Tibial nerve (tissue), 4 donors: ENCODE results near the gene MRPL38. TPM values are rescaled to one million over a fixed set of nuclear protein-coding genes. Genes with fewer than 3 reads are reported as not detected.

Source experiments
- DNase-seq, 2 donors: peaks; one replicate each; pipeline ENCODE4 v3.0.0-alpha.2; 2019; ENCODE audit warnings: low spot score in 2 of 2
- H3K27ac ChIP-seq, 4 donors: fragments of 200-600 bp; sonication (generic) in 3 of 4; one replicate each; pipeline ENCODE4 v1.5.1; 2017 to 2019; ENCODE audit warnings: mild to moderate bottlenecking in 1 of 4
- H3K27me3 ChIP-seq, 2 donors: fragments of 200-600 bp; sonication (generic) in 1 of 2; one replicate each; pipeline versions ENCODE4 v1.5.1 to v1.6.0; 2017 to 2019
- H3K36me3 ChIP-seq, 3 donors: fragments of 200-600 bp; sonication (generic); one replicate each; pipeline ENCODE4 v1.5.1; 2018 to 2019
- H3K4me1 ChIP-seq, 4 donors: fragments of 200-600 bp; sonication (generic) in 3 of 4; one replicate each; pipeline ENCODE4 v1.5.1; 2017 to 2019
- H3K4me3 ChIP-seq, 4 donors: fragments of 200-600 bp; sonication (generic) in 3 of 4; one replicate each; pipeline ENCODE4 v1.5.1; 2017 to 2019; ENCODE audit warnings: mild to moderate bottlenecking in 1 of 4, moderate library complexity in 1 of 4
- H3K9me3 ChIP-seq, 4 donors: fragments of 200-600 bp; sonication (generic) in 3 of 4; one replicate each; pipeline ENCODE4 v1.5.1; 2017 to 2019
- CTCF ChIP-seq, 5 experiments: fragments of 200-600 bp in 3 of 5; fragments of 450-650 bp in 2 of 5; sonication (generic) in 3 of 5; IDR thresholded peaks; one replicate each; pipeline ENCODE4 v1.5.1; 2016 to 2019; ENCODE audit warnings: antibody characterized with exemption in 5 of 5, mild to moderate bottlenecking in 3 of 5, moderate library complexity in 2 of 5
- EP300 ChIP-seq, 2 donors: sonication (generic); formaldehyde crosslinking; IDR thresholded peaks; one replicate each; pipeline ENCODE4 v1.6.1; 2017; ENCODE audit warnings: antibody characterized with exemption in 2 of 2, mild to moderate bottlenecking in 1 of 2
- POLR2A ChIP-seq, 2 donors: fragments of 450-650 bp; IDR thresholded peaks; one replicate each; pipeline ENCODE4 v1.6.1; 2017; ENCODE audit warnings: antibody characterized with exemption in 2 of 2, mild to moderate bottlenecking in 2 of 2, moderate library complexity in 2 of 2
- WGBS, 2 donors: methylation state at CpG; one replicate each; pipeline ENCODE4 v1.1.5; 2018; 5-methylcytosine and 5-hydroxymethylcytosine counted together
- total RNA-seq, 4 donors: library from RNA; depleted of rRNA; stranded (reverse); fragments of >200 nt; gene quantifications; one replicate each; pipeline ENCODE4 v1.1.0, GENCODE V29; 2016

MRPL38 gene
- total RNA-seq, 4 donors from 2014 or later: 56.8 to 118 (median 76.2) TPM

GRCh38 chr17:75932852-75933251, 28.2 kb upstream of the MRPL38 start:
- Histone ChIP-seq H3K36me3 (no peaks in the 10 kb centered on the region), H3K27me3 (no peaks in the 10 kb centered on the region), H3K4me1 (no peaks in the 10 kb centered on the region), H3K9me3 (no peaks in the 10 kb centered on the region), H3K4me3 (no peak overlapping the region), H3K27ac (no peak overlapping the region)
- no peak for TF ChIP-seq EP300 (IDR thresholded peaks at IDR 0.05)
- no peak for TF ChIP-seq CTCF (IDR thresholded peaks at IDR 0.05)
- no peak for TF ChIP-seq POLR2A (IDR thresholded peaks at IDR 0.05)
- DNase-seq: no peak
- WGBS, 2 donors: 94% methylated on average over 5 of the region's 5 CpGs

- Histone ChIP-seq H3K4me3 (no peak overlapping the region), H3K4me1 (no peaks in the 10 kb centered on the region), H3K36me3 (peaks cover 0 to 14% (median 0%) of the 10 kb centered on the region in 3 donors), H3K27ac (no peak overlapping the region), H3K9me3 (no peaks in the 10 kb centered on the region), H3K27me3 (no peaks in the 10 kb centered on the region)
- 90 to 92% methylated on average over 4 of the region's 4 CpGs for WGBS, 2 donors
- no peak for TF ChIP-seq CTCF (IDR thresholded peaks at IDR 0.05)
- TF ChIP-seq POLR2A (IDR thresholded peaks at IDR 0.05): no peak
- TF ChIP-seq EP300 (IDR thresholded peaks at IDR 0.05): no peak
- no peak for DNase-seq
Observed at GRCh38 chr17:75931062-75931461, 26.4 kb upstream of the MRPL38 start.

GRCh38 chr17:75927286-75927922, 22.7 kb upstream of the MRPL38 start:
- 72 to 78% methylated on average over 4 to 6 of the region's 6 CpGs for WGBS, 2 donors
- Histone ChIP-seq H3K27ac (no peak overlapping the region), H3K4me1 (no peaks in the 10 kb centered on the region), H3K36me3 (peaks cover 0 to 51% (median 0%) of the 10 kb centered on the region in 3 donors), H3K9me3 (no peaks in the 10 kb centered on the region), H3K27me3 (no peaks in the 10 kb centered on the region), H3K4me3 (no peak overlapping the region)
- no peak for DNase-seq
- TF ChIP-seq POLR2A (IDR thresholded peaks at IDR 0.05): no peak
- peak in 1 of 5 experiments; percentile 19 for TF ChIP-seq CTCF (IDR thresholded peaks at IDR 0.05)
- no peak for TF ChIP-seq EP300 (IDR thresholded peaks at IDR 0.05)

GRCh38 chr17:75926456-75926855, 21.8 kb upstream of the MRPL38 start:
- Histone ChIP-seq H3K4me1 (no peaks in the 10 kb centered on the region), H3K27me3 (no peaks in the 10 kb centered on the region), H3K9me3 (no peaks in the 10 kb centered on the region), H3K4me3 (no peak overlapping the region), H3K36me3 (peaks cover 0 to 60% (median 0%) of the 10 kb centered on the region in 3 donors), H3K27ac (no peak overlapping the region)
- no peak for DNase-seq
- WGBS, 2 donors: 93 to 95% methylated on average over 4 of the region's 4 CpGs
- TF ChIP-seq CTCF (IDR thresholded peaks at IDR 0.05) (no peak), POLR2A (IDR thresholded peaks at IDR 0.05) (no peak), EP300 (IDR thresholded peaks at IDR 0.05) (no peak)

GRCh38 chr17:75925912-75926311, 21.2 kb upstream of the MRPL38 start:
- TF ChIP-seq CTCF (IDR thresholded peaks at IDR 0.05) (no peak), POLR2A (IDR thresholded peaks at IDR 0.05) (no peak), EP300 (IDR thresholded peaks at IDR 0.05) (no peak)
- no peak for DNase-seq
- Histone ChIP-seq H3K4me1 (no peaks in the 10 kb centered on the region), H3K27ac (no peak overlapping the region), H3K9me3 (no peaks in the 10 kb centered on the region), H3K4me3 (no peak overlapping the region), H3K36me3 (peaks cover 0 to 66% (median 0%) of the 10 kb centered on the region in 3 donors), H3K27me3 (no peaks in the 10 kb centered on the region)
- WGBS, 2 donors: 95 to 96% methylated on average over 12 to 15 of the region's 15 CpGs
